ENCODE measurements around the gene RPTOR.

RPTOR gene

DNA sequence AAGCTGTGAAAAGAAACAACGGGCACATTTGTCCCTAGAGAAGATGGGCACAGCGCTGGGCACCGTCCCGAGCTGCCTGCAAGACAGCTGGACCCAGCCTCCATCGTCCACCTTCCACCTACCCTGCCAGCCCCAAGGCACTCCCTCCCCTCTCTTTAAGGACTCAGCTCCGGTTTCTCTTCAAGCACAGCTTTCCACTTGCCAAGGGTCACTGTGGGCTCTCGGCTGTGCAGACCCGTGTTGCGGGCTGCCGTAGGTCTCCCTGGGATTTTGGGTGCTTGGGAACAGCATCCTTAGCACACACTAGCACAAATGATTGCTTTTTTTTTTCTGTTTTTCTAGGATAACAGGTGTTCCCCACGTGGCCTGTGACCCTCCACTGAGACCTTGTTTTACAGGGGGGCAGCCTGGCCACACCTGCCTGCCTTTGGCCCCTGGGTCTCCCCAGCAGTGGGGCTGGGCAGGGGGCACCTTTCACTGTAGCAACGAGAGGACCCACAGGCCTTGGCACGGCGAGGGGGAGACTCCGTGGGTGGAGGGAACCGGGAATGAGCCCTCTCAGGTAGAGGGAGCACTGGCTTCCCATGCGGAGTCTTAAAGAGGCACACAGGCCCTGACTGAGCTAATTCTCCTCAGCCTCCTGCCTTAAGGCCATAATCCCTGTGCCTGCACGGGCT is 448.4 kb downstream of the RPTOR start:
- Histone ChIP-seq H3K4me3 (ENCODE audit: low read depth, low read length) (peak overlapping the region; percentile 72; the same call in 1 of the 2 replicates), H3K27me3 (peaks cover 11% of the 10 kb centered on the region), H3K36me3 (peaks cover 6% of the 10 kb centered on the region; the same call in 1 of the 2 replicates), H3K9me3 (no peaks in the 10 kb centered on the region), H3K4me1 (no peaks in the 10 kb centered on the region)
- no peak for DNase-seq
- TF ChIP-seq, protein P1, sequence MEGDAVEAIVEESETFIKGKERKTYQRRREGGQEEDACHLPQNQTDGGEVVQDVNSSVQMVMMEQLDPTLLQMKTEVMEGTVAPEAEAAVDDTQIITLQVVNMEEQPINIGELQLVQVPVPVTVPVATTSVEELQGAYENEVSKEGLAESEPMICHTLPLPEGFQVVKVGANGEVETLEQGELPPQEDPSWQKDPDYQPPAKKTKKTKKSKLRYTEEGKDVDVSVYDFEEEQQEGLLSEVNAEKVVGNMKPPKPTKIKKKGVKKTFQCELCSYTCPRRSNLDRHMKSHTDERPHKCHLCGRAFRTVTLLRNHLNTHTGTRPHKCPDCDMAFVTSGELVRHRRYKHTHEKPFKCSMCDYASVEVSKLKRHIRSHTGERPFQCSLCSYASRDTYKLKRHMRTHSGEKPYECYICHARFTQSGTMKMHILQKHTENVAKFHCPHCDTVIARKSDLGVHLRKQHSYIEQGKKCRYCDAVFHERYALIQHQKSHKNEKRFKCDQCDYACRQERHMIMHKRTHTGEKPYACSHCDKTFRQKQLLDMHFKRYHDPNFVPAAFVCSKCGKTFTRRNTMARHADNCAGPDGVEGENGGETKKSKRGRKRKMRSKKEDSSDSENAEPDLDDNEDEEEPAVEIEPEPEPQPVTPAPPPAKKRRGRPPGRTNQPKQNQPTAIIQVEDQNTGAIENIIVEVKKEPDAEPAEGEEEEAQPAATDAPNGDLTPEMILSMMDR (IDR thresholded peaks at IDR 0.05; ENCODE audit: low read depth, low read length): no peak

DNA sequence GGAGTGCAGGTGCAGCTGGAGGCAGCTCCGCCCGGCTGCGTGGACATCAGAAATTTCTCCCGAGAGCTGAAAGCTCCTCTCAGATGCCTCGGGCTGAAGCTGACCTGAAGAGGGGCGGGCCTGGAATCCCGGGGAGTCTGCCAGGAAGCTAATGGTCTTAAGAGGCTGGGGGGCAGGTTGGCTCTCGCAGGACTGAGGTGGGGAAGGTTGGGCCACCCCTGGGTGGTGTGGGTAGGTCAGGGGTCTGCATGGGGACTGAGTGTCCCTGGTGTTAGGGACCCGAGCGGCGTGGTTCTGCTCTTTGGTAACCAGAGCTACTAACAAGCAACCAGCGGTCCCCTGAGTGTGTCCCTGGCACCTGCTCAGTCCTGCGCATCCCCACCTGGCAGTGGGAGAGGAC is 450.5 kb downstream of the RPTOR start:
- no peak overlapping the region for H3K4me3 ChIP-seq (ENCODE audit: low read depth, low read length)
- peak; percentile 12 for DNase-seq
- H3K9me3 ChIP-seq: no peaks in the 10 kb centered on the region
- H3K4me1 ChIP-seq: no peaks in the 10 kb centered on the region
- H3K27me3 ChIP-seq: peaks cover 8% of the 10 kb centered on the region; the same call in 1 of the 2 replicates
- H3K36me3 ChIP-seq: peaks cover 6% of the 10 kb centered on the region; the same call in 1 of the 2 replicates
- TF ChIP-seq, protein P1 (IDR thresholded peaks at IDR 0.05; ENCODE audit: low read depth, low read length): no peak

DNA sequence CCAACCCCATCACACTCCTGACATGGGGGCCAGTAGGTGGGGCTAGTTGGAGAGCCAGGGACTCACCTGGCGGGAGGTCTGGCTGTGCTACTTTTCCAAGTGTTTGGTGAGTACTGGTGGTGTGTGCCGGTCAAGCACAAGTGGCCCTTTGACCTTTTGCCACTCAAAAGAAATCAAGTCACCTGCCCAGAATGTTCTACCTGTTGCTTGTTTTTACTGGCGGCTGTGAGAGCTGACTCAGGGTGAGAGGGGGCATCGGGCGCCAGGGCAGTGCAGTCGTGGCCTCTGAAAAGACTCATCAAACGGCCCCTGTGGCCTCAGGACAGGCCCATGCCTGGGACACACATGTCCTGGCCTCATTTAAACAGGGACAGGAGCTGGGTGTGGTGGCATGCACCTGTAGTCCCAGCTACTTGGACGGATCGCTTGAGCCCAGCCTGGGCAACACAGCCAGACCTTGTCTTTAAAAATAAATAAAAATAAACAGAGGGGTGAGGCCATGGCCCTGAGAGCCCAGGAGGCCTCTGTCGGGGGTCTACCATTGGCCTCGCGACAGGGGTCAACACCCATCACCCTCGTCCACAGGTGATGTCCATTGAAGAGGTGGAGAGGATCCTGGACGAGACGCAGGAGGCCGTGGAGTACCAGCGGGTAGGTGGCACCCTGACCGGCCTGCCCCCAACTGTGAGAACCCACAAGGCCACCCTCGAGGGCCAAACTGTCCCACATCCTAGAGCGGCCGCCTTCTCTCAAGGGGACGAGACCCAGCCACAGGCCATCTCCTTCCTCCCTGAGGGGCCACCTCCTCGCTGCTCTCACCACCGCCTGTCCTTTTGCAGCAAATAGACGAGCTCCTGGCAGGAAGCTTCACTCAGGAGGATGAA is 452.0 kb downstream of the RPTOR start:
- Histone ChIP-seq H3K4me1 (no peaks in the 10 kb centered on the region), H3K27me3 (peaks cover 6% of the 10 kb centered on the region; the same call in 1 of the 2 replicates), H3K9me3 (no peaks in the 10 kb centered on the region), H3K36me3 (peaks cover 6% of the 10 kb centered on the region; the same call in 1 of the 2 replicates), H3K4me3 (ENCODE audit: low read depth, low read length) (no peak overlapping the region)
- TF ChIP-seq, protein P1 (IDR thresholded peaks at IDR 0.05; ENCODE audit: low read depth, low read length): no peak; the same call in 1 of the 2 replicates
- DNase-seq: no peak

DNA sequence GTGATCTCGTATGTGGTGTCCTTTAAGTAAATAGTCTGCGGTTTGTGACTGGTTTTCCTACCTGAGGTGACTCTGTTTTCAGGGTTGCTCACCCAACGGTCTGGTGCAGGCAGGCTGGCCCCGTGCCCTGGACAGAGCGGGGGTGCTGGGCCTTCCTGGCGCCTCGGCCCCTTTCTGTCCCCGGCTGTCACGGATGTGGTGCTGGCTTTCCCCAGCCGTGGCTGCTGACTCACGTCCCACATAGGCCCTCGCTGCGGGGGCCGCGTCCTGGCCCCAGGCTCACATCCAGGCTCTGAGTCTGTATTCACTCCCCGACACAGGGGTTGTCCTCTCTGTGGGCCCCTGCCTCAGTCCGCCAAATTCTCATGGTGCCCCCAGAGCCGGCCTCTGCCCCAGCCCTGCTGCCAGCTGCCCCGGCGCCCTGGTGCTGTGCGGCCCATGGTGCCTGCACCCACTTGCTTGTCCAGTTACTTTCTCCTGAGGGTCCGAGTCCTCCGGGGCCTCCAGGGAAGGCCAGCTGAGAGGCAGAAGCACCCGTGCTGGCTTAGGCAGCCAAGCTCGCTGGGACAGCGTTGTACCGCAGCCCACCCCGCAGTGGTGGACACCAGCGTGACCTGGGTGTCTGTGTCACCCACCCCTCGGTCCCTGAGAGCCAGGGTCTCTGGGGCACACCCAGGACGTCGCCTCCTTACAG is 452.9 kb downstream of the RPTOR start:
- Histone ChIP-seq H3K9me3 (no peaks in the 10 kb centered on the region), H3K4me1 (peaks cover 7% of the 10 kb centered on the region), H3K4me3 (ENCODE audit: low read depth, low read length) (no peak overlapping the region), H3K27me3 (peaks cover 6% of the 10 kb centered on the region), H3K36me3 (peaks cover 6% of the 10 kb centered on the region; the same call in 1 of the 2 replicates)
- DNase-seq: peak; percentile 8
- TF ChIP-seq, protein P1 (IDR thresholded peaks at IDR 0.05; ENCODE audit: low read depth, low read length): no peak

DNA sequence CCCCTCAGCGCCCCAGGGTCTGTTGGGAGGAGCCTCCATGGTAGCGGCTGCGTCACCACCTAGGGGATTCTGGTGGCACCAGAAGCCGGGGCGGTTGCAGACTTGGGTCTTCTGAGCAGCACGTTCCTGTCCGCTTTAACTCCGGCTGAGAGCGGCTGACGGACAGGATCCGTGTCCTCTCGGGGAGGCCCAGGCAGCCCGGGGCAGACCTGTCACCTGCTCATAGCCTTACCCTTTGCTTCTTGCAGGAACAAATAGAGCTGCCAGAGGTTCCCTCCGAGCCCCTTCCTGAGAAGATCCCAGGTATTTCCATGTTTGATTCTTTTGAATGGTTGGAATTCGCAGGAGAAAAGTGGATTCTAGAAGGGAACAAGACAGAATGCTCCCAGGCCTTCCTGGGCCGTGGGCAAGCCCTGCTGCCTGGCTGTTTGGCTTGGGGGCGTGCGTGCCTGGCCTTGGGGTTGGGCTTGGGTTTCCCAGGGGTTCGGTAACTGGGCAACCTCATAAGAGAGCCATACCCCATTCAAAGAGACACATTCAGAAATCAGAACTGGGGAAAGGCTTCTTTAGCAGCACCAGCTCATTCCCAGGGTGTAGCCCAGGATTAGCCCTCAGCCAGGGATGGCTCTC is 453.6 kb downstream of the RPTOR start:
- Histone ChIP-seq H3K9me3 (no peaks in the 10 kb centered on the region), H3K27me3 (peaks cover 13% of the 10 kb centered on the region), H3K36me3 (peaks cover 6% of the 10 kb centered on the region; the same call in 1 of the 2 replicates), H3K4me3 (ENCODE audit: low read depth, low read length) (no peak overlapping the region), H3K4me1 (peaks cover 7% of the 10 kb centered on the region)
- TF ChIP-seq, protein P1 (IDR thresholded peaks at IDR 0.05; ENCODE audit: low read depth, low read length): no peak
- no peak for DNase-seq

Data from BE2C (cell line).